HG02884 (cell line): ENCODE results near the gene MGST3.
"Not testable (repeated sequence)": the region's sequence is repeated elsewhere in the genome, so short reads cannot be mapped to it uniquely, and the experiment has no call there.

Experiments
- ATAC-seq: cut with Tn5 transposase; IDR thresholded peaks from one replicate; pipeline ENCODE4 v1.9.1; 2021; ENCODE audit warnings: mild to moderate bottlenecking, moderate library complexity; ENCODE audit not compliant: unreplicated experiment

Gene MGST3

GRCh38 chr1:165697491-165697880 is 66.5 kb downstream of the MGST3 start:
- no peak for ATAC-seq

GRCh38 chr1:165697881-165698760 is 67.1 kb downstream of the MGST3 start, which contains the start of gene ALDH9A1:
ALDH9A1 (minus strand) TSS chr1:165698562; CDS start chr1:165698558, 4 bp downstream.
- ATAC-seq: peak; percentile 91

- ATAC-seq: no peak
Observed at GRCh38 chr1:165698761-165699052, 67.7 kb downstream of the MGST3 start.

- ATAC-seq: no peak
Observed at GRCh38 chr1:165699577-165699976, 68.5 kb downstream of the MGST3 start.

GRCh38 chr1:165701922-165702321 is 70.9 kb downstream of the MGST3 start:
- ATAC-seq: not testable (repeated sequence)

- ATAC-seq: no peak
Observed at GRCh38 chr1:165703648-165704047, 72.6 kb downstream of the MGST3 start.
